GM18519 (cell line): Measurements from ENCODE around the gene OR10T2.
"Not testable (repeated sequence)": the region's sequence is repeated elsewhere in the genome, so short reads cannot be mapped to it uniquely, and the experiment has no call there.

Experiments
- ATAC-seq: cut with Tn5 transposase; IDR thresholded peaks from one replicate; pipeline ENCODE4 v1.9.1; 2021; ENCODE audit warnings: mild to moderate bottlenecking, moderate library complexity; ENCODE audit not compliant: unreplicated experiment, low FRiP score

Gene OR10T2

DNA sequence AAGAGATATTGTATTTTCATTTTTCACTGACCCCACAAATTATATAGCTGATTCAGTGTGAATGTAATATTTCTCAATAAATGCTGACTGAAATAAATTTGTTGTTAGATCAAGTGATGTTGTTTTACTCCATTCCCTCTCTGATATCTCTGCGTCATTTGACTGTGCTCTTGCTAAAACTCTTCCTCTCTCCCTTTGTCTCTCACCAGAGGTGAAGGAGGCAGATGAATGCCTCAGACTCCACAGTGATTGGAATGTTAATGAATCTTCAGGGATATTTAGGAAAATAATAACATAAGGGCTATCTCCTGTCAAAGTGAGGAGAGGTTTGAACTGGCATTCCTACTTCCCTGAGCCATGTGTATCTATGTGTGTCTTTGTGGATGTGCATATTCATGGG lies 41.8 kb downstream of the OR10T2 start:
- no peak for ATAC-seq

DNA sequence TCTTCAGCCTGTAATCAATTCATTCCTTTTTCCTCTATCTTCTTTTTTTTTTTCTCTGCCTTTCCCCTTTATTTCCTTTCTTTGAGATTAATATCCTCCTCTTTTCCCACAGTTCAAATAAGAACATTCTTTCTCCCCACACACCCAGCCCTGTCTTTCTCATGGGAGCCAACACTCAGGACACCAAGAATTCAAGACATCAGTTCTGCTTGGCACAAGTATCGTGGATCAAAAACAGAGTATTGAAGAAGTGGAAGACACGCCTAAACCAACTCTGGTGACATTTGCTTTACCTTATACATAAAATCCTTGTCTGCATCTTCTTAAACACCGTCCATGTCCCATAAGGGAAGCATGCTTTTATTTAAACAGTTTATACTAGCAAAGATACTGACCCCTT lies 42.6 kb downstream of the OR10T2 start:
- ATAC-seq = no peak

DNA sequence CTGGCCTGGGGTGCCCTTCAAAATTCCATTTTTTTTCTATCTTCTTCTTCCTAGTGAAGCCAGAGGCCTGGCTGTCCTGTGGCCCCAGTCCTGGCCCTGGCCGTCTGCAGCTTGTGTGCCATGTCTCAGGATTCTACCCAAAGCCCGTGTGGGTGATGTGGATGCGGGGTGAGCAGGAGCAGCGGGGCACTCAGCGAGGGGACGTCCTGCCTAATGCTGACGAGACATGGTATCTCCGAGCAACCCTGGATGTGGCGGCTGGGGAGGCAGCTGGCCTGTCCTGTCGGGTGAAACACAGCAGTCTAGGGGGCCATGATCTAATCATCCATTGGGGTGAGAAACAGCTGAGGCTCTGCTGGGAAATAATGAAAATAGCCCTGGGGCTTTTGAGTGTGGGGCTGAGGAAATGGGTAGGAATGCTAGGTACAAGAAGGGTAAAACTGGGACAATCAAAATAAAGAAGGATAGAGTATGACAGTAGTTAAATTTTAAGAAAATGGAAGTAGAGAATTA lies 43.4 kb downstream of the OR10T2 start:
- ATAC-seq = no peak

DNA sequence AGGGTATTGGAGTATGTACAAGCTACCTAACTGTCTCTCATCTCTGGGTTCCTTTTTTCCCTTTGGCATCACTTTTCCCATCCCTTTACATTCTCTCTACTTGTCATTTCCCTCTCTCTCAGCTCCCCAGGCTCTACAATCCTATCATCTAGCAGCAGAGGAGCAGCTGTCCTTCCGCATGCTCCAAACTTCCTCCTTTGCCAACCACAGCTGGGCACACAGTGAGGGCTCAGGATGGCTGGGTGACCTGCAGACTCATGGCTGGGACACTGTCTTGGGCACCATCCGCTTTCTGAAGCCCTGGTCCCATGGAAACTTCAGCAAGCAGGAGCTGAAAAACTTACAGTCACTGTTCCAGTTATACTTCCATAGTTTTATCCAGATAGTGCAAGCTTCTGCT lies 45.0 kb downstream of the OR10T2 start:
- ATAC-seq = no peak

DNA sequence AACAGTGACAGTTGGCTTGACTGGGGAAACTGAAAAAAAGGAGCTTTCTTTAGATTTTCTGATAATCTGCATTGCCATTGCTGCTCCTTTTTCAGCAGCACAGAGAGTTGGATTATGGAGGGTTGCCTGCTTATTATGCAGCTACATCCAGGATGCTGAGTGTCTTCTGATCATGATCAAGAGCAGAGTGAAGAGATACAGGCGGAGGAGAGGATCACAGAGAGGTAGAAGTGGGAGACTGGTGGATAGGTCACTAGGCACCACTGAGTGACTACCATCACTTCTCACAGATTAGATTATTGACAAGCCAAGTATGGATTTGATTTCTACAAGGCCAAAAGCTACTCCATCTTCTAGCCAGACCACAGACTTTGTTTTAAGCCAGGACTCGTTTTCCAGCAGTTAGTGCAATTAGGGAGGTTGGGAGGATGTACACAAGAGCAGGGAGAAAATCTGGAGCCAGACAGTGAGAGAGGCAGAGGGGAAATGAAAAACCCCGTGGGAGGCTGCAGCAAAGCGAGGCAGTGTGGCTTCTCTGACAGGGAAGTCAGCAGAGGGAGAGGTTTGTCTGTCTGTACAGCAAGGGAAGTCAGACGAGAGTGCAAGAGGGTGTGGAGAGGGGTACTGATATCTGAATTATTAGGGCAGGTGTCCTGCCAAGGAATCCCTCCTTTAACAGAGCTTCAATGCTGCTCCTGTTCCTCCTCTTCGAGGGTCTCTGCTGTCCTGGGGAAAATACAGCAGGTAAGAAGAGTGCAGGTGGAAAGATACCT lies 45.8 kb downstream of the OR10T2 start, which contains the start of gene CD1E:
Gene CD1E, plus strand, starts transcription at position 592 of the 773 bp plus-strand sequence. Its CDS starts 95 bp downstream, at position 687.
- ATAC-seq = no peak

DNA sequence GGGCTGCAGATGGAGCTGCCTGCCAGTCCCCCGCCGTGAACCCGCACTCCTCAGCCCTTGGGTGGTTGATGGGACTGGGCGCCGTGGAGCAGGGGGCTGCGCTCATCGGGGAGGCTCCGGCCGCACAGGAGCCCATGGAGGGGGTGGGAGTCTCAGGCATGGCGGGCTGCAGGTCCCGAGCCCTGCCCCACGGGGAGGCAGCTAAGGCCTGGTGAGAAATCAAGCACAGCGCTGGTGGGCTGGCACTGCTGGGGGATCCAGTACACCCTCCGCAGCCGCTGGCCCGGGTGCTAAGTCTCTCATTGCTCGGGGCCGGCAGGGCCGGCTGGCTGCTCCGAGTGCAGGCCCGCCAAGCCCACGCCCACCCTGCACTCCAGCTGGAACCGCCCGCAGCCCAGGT lies 50.3 kb downstream of the OR10T2 start:
- not testable (repeated sequence) for ATAC-seq
